Naive thymus-derived CD8-positive, alpha-beta T cell (primary cell): Measurements from ENCODE around the gene PPP1CA. TPM values are rescaled to one million over a fixed set of nuclear protein-coding genes. Genes with fewer than 3 reads are reported as not detected.

Experiments
- ATAC-seq, 2 donors: fragments of 150-1000 bp; cut with Tn5 transposase in 1 of 2; sonication (Bioruptor Pico), chemical (Tn5 transposase) in 1 of 2; 1 replicate in 1 of 2; 2 replicates in 1 of 2; pipeline ENCODE4 v1.10.0; 2021; ENCODE audit warnings: mild to moderate bottlenecking in 2 of 2, moderate library complexity in 2 of 2
- POLR2A ChIA-PET: fragments of 350-600 bp; sonication (Branson Sonifier 250); formaldehyde crosslinking; loops from one replicate; lab custom pipeline; 2021; ENCODE audit warnings: antibody characterized with exemption; lab: Charles Lee
- DNase-seq, 10 donors: peaks; one replicate each; pipeline versions ENCODE4 v3.0.0 to v3.0.0-alpha.2; 2020 to 2022
- H3K27ac Mint-ChIP-seq, 10 donors: one replicate each; pipeline ENCODE4 v1.8.0; 2020 to 2022; ENCODE audit warnings: mild to moderate bottlenecking in 10 of 10, mixed read lengths in 10 of 10, moderate library complexity in 4 of 10, inconsistent platforms in 1 of 10
- H3K27me3 Mint-ChIP-seq, 5 donors: one replicate each; pipeline ENCODE4 v1.8.0; 2021 to 2022; ENCODE audit warnings: mixed read lengths in 5 of 5
- H3K36me3 Mint-ChIP-seq, 3 donors: one replicate each; pipeline ENCODE4 v1.8.0; 2020 to 2022; ENCODE audit warnings: mixed read lengths in 3 of 3, mild to moderate bottlenecking in 2 of 3, inconsistent platforms in 1 of 3
- H3K4me1 Mint-ChIP-seq, 4 donors: one replicate each; pipeline ENCODE4 v1.8.0; 2021 to 2022; ENCODE audit warnings: mixed read lengths in 4 of 4
- H3K4me3 Mint-ChIP-seq, 10 donors: one replicate each; pipeline ENCODE4 v1.8.0; 2020 to 2022; ENCODE audit warnings: mild to moderate bottlenecking in 10 of 10, mixed read lengths in 10 of 10, moderate library complexity in 6 of 10, inconsistent platforms in 1 of 10
- H3K9me3 Mint-ChIP-seq, 9 donors: one replicate each; pipeline ENCODE4 v1.8.0; 2020 to 2022; ENCODE audit warnings: mixed read lengths in 9 of 9, mild to moderate bottlenecking in 3 of 9, inconsistent platforms in 1 of 9, moderate library complexity in 1 of 9
- polyA plus RNA-seq, 3 donors: library from polyadenylated mRNA; unstranded; fragments of 300-500 nt; fragmentation: Illumina TruSeq; gene quantifications; one replicate each; pipeline ENCODE4 v1.2.3, GENCODE V29; 2021
- total RNA-seq, 8 experiments: library from RNA in 2 of 8; stranded (reverse) in 2 of 8; gene quantifications; one replicate each; pipeline ENCODE4 v1.2.3 and lab custom pipeline; 2021 to 2026

PPP1CA gene
- total and polyA plus RNA-seq, 5 experiments from 2014 or later: 141 to 518 (median 357) TPM

DNA sequence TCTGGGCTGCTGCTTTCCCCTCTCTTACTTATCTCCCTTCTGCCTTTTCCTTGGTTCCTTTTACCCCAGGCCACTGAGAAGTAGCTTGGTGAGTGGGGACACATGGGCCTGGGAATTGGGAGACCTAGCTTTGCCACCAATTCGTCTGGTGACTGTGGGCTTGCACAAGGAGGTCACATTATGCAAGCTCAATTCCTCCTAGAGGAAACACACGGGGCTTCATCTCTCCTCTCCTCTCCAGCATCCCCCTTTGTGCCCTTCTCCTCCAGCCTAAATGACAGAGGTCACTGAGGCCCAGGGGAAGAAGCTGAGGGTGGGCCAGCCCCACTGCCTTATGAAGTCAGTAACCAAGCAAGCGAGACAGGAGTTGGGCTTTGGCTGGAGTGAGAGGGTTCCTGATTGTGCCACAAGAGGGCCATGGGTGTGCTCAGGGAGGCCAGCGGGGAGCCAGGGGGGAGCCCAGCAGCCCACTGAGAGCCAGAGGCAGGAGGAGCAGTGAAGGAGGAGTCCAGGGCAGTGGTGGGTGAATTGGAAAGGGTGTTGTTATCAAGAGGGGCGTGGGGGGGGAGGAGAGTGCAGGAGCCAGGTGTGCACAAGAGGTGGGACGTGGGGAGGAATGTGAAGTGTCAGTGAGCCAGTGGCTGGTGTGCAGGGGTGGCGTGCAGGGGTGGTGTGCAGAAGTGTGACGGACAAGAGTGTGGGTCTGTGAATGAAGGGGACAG, 30.3 kb downstream of the PPP1CA start:
- POLR2A ChIA-PET: interaction anchor here (0.7 to 24.1 kb wide), 7 partner anchors 10 to 131 kb away, joined by 3 to 493 read pairs (median 3); partner anchors contain the start of genes AIP, POLD4 and RAD9A
- Mint-ChIP-seq H3K36me3 (no peaks in the 10 kb centered on the region), H3K27me3 (peaks cover 0 to 8% (median 0%) of the 10 kb centered on the region in 5 donors)

DNA sequence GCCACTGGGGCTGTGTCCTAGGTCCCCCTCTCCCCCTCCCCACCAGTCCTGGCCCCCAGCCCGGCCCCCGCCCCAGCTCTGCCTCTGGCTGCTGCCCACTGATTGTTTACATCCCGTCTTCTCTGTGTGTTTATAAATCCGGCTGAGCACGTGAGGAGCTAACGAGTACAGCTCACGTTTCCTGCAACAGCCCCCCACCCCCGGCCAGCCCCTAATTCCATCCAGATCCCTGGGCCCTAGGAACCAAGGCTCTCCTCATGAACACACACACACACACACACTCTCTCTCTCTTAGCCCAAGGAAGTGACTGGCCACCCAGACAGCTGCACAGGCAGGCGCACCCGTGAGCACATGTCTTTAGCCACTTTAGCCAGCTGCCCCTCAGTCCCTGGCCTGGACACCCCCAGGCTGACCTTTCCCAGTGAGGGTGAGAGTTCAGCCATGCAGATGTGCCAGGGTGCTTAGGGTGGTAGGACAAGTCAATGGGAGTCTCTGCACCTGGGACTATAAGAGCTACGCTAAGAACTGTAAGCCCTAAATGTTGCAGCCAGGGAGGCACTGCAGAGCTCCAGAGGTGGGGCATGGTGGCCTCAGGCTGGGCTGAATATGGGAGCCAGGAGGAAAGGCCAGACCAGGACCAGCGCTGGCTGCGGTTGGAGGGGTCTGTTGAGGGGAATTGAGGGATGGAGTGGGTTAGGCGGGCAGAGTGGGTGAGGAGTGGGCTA, 31.1 kb downstream of the PPP1CA start:
- POLR2A ChIA-PET: interaction anchor here (0.7 to 24.1 kb wide), 5 partner anchors 11 to 120 kb away, joined by 3 to 493 read pairs (median 3); partner anchors contain the start of gene POLD4
- Mint-ChIP-seq H3K9me3 (no peaks in the 10 kb centered on the region), H3K27me3 (peaks cover 0 to 6% (median 0%) of the 10 kb centered on the region in 5 donors), H3K4me3 (peak overlapping the region; percentile 30 to 86 (median 50)), H3K27ac (peak overlapping the region in 6 of 10 donors; percentile 2 to 86 (median 49)), H3K4me1 (peaks cover 46 to 70% (median 65%) of the 10 kb centered on the region in 4 donors), H3K36me3 (no peaks in the 10 kb centered on the region)
- ATAC-seq: no peak
- DNase-seq: no peak

More for the DNA sequence above, 30.3 kb downstream of the PPP1CA start:
- Mint-ChIP-seq H3K9me3 (no peaks in the 10 kb centered on the region), H3K4me3 (peak overlapping the region; percentile 70 to 94 (median 85)), H3K27ac (peak overlapping the region in 8 of 10 donors; percentile 53 to 91 (median 80)), H3K4me1 (peaks cover 38 to 65% (median 59%) of the 10 kb centered on the region in 4 donors)
- DNase-seq (peak in 1 of 10 donors; percentile 22), ATAC-seq (peak; percentile 24 to 34)

DNA sequence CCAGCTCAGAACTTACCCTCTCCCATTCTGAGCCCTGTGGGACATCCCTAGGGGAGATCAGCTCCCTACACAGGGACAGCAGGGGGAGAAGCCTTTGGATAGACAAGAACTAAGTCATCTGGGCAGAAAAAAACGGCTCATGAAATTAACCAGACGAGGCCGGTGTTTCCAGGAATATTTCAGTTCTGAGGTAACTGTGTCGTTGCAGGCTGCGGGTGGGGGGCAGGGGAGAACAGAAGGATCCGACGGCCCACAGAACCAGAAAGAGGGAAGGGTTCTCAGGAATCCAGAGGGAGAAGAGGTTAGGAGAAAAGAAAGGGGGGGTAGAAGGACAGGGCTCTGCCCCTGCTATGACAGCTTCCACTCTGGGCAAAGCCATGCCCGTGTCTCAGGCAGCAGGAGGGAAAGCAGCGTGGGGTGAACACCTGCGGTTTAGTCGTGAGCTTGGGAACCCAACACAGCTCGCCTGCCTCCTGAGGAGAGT, 31.8 kb downstream of the PPP1CA start:
- no peak for ATAC-seq
- Mint-ChIP-seq H3K4me3 (peak overlapping the region in 2 of 10 donors; percentile 30 to 33), H3K27ac (peak overlapping the region in 5 of 10 donors; percentile 2 to 64 (median 31)), H3K27me3 (peaks cover 0 to 6% (median 0%) of the 10 kb centered on the region in 5 donors), H3K4me1 (peaks cover 46 to 75% (median 69%) of the 10 kb centered on the region in 4 donors), H3K36me3 (no peaks in the 10 kb centered on the region), H3K9me3 (no peaks in the 10 kb centered on the region)
- no peak for DNase-seq
- POLR2A ChIA-PET: interaction anchor here (0.7 to 24.1 kb wide), 2 partner anchors 12 to 13 kb away, joined by 3 to 493 read pairs; partner anchors contain the start of gene POLD4

GRCh38 chr11:67369275-67369674, 32.4 kb downstream of the PPP1CA start:
- H3K9me3 Mint-ChIP-seq: no peaks in the 10 kb centered on the region
- peak overlapping the region in 4 of 10 donors; percentile 21 to 50 (median 43) for H3K27ac Mint-ChIP-seq
- H3K27me3 Mint-ChIP-seq: peaks cover 0 to 6% (median 0%) of the 10 kb centered on the region in 5 donors
- ATAC-seq: no peak
- DNase-seq: no peak
- POLR2A ChIA-PET: interaction anchor here (0.6 to 24.1 kb wide), 3 partner anchors 11 to 106 kb away, joined by 3 to 493 read pairs (median 5); partner anchors contain the start of gene POLD4
- H3K4me3 Mint-ChIP-seq: peak overlapping the region in 1 of 10 donors; percentile 30
- peaks cover 49 to 77% (median 69%) of the 10 kb centered on the region in 4 donors for H3K4me1 Mint-ChIP-seq
- no peaks in the 10 kb centered on the region for H3K36me3 Mint-ChIP-seq

DNA sequence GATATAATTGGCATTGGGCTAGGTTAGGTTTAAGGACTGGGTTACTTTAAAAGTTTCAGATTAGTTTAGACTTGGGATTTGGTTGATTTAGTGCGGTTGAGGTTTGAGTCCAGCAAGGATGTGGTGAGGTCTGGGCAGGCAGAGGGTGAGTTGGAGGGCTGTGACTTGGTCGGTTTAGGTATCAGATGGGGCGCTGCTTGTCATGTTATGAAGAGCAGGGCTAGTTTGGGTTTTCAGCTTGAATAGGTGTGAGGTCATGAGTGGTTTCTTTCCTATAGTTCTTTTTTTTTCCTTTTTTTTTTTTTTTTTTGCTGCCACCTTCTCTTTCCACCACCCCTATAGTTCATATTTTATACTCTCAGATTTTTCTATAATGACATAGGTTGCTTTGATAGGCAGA, 33.0 kb downstream of the PPP1CA start:
- Mint-ChIP-seq H3K27ac (peak overlapping the region in 5 of 10 donors; percentile 0 to 67 (median 41)), H3K9me3 (no peaks in the 10 kb centered on the region), H3K27me3 (peaks cover 0 to 2% (median 0%) of the 10 kb centered on the region in 5 donors), H3K36me3 (no peaks in the 10 kb centered on the region), H3K4me1 (peaks cover 50 to 77% (median 70%) of the 10 kb centered on the region in 4 donors), H3K4me3 (peak overlapping the region in 4 of 10 donors; percentile 9 to 61 (median 26))
- ATAC-seq (no peak), DNase-seq (no peak)
- POLR2A ChIA-PET: interaction anchor here (0.6 to 24.1 kb wide), 3 partner anchors 10 to 107 kb away, joined by 3 to 493 read pairs (median 5); partner anchors contain the start of gene POLD4

GRCh38 chr11:67367761-67368227, 33.9 kb downstream of the PPP1CA start:
- peak in 1 of 10 donors; percentile 61 for DNase-seq
- Mint-ChIP-seq H3K4me1 (peaks cover 51 to 81% (median 74%) of the 10 kb centered on the region in 4 donors), H3K36me3 (no peaks in the 10 kb centered on the region), H3K9me3 (no peaks in the 10 kb centered on the region), H3K27ac (peak overlapping the region in 5 of 10 donors; percentile 0 to 88 (median 21)), H3K27me3 (peaks cover 0 to 2% (median 0%) of the 10 kb centered on the region in 5 donors), H3K4me3 (peak overlapping the region in 2 of 10 donors; percentile 13 to 64)
- POLR2A ChIA-PET: interaction anchor here (0.9 to 19.8 kb wide), 4 partner anchors 10 to 61 kb away, joined by 3 to 493 read pairs (median 4); partner anchors contain the start of genes CLCF1 and RAD9A
- no peak for ATAC-seq

GRCh38 chr11:67366961-67367760, 34.5 kb downstream of the PPP1CA start:
- H3K4me1 Mint-ChIP-seq: peaks cover 52 to 87% (median 75%) of the 10 kb centered on the region in 4 donors

DNA sequence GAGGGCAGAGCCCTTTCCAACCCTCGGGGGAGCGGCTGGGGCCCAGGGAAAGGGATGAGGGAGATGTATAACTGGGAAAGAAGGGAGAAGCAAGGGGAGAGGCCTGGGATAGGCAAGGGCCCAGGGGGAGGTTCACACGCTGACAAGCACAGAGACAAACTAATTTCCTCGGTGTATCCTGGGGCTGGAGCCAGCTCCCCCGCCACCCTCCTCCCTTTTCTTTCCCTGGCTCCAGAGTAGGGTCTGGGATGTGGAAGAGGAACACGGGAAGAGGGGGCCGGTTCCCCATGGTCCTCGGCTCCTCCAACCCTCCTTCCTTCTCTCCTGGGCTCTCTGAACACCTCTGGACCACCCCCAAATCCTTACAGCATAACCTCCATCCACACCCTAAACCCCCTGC, 35.1 kb downstream of the PPP1CA start:
- H3K36me3 Mint-ChIP-seq: no peaks in the 10 kb centered on the region
- no peaks in the 10 kb centered on the region for H3K9me3 Mint-ChIP-seq
- ATAC-seq (no peak), DNase-seq (no peak)
- H3K4me3 Mint-ChIP-seq: peak overlapping the region in 1 of 10 donors; percentile 14
- no peaks in the 10 kb centered on the region for H3K27me3 Mint-ChIP-seq
- H3K27ac Mint-ChIP-seq: peak overlapping the region in 2 of 10 donors; percentile 34 to 41
- H3K4me1 Mint-ChIP-seq: peaks cover 49 to 86% (median 70%) of the 10 kb centered on the region in 4 donors
- POLR2A ChIA-PET: interaction anchor here (1.7 to 19.8 kb wide), 3 partner anchors 9 to 14 kb away, joined by 4 to 493 read pairs (median 21); partner anchors contain the start of genes CLCF1, POLD4 and RAD9A

More at GRCh38 chr11:67366961-67367760, 34.5 kb downstream of the PPP1CA start:
- peak overlapping the region in 1 of 10 donors; percentile 53 for H3K27ac Mint-ChIP-seq
- no peaks in the 10 kb centered on the region for H3K36me3 Mint-ChIP-seq
- DNase-seq (peak in 1 of 10 donors; percentile 45), ATAC-seq (no peak)
- H3K9me3 Mint-ChIP-seq: no peaks in the 10 kb centered on the region
- POLR2A ChIA-PET: interaction anchor here (0.9 to 19.8 kb wide), 4 partner anchors 9 to 62 kb away, joined by 3 to 493 read pairs (median 4); partner anchors contain the start of genes CLCF1 and RAD9A
- H3K27me3 Mint-ChIP-seq: peaks cover 0 to 2% (median 0%) of the 10 kb centered on the region in 5 donors
- peak overlapping the region in 1 of 10 donors; percentile 64 for H3K4me3 Mint-ChIP-seq

GRCh38 chr11:67365736-67366444, 35.8 kb downstream of the PPP1CA start:
- H3K27me3 Mint-ChIP-seq: no peaks in the 10 kb centered on the region
- ATAC-seq (no peak), DNase-seq (no peak)
- no peaks in the 10 kb centered on the region for H3K9me3 Mint-ChIP-seq
- peak overlapping the region in 3 of 10 donors; percentile 8 to 40 (median 21) for H3K4me3 Mint-ChIP-seq
- peaks cover 45 to 81% (median 63%) of the 10 kb centered on the region in 4 donors for H3K4me1 Mint-ChIP-seq
- peak overlapping the region in 4 of 10 donors; percentile 15 to 49 (median 38) for H3K27ac Mint-ChIP-seq
- no peaks in the 10 kb centered on the region for H3K36me3 Mint-ChIP-seq
- POLR2A ChIA-PET: interaction anchor here (0.8 to 19.8 kb wide), 3 partner anchors 12 to 20 kb away, joined by 3 to 493 read pairs (median 21); partner anchors contain the start of genes CLCF1, POLD4 and RAD9A
